HFF-Myc (cell line): ENCODE data around the gene COX5A.

Source experiments
- DNase-seq: peaks from one replicate; pipeline ENCODE4 v3.0.0-alpha.2; 2011; ENCODE audit warnings: low read depth; ENCODE audit errors: extremely low read depth
- H3K4me3 ChIP-seq: replicated peaks from 2 replicates; pipeline ENCODE4 v1.5.1; 2011; ENCODE audit warnings: low read depth, mild to moderate bottlenecking, control low read depth, low read length
- TF ChIP-seq, protein P1 (sequence below): IDR thresholded peaks from 2 replicates; pipeline ENCODE4 v1.5.1; 2012; ENCODE audit warnings: mild to moderate bottlenecking, low read depth, low read length, control low read depth; ENCODE audit errors: missing control alignments

COX5A gene

DNA sequence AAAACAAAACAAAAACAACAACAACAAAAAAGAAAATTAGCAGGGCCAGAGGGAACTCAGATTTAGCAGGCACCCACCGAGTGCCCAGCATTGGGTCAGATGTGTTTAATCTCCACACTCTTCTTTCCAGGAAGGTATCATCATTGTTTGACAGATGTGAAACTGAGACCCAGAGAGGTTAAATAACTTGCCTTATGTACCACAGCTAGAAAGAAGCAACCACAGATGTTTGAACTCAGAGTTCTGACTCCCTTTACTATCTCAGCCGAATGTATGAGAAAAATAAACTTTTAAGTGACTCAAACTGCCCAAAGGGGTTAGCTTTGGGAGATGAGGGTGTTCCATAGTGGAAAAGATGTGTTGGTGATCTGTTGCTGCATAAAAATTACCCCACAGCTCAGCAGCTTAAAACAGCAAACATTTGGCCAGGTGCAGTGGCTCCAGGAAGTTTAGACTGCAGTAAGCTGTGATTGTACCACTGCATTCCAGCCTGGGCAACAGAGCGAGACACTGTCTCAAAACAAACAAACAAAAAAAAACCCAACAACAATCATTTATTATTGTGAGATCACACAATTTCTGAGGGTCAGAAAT, 23.2 kb upstream of the COX5A start:
- TF ChIP-seq, protein P1, sequence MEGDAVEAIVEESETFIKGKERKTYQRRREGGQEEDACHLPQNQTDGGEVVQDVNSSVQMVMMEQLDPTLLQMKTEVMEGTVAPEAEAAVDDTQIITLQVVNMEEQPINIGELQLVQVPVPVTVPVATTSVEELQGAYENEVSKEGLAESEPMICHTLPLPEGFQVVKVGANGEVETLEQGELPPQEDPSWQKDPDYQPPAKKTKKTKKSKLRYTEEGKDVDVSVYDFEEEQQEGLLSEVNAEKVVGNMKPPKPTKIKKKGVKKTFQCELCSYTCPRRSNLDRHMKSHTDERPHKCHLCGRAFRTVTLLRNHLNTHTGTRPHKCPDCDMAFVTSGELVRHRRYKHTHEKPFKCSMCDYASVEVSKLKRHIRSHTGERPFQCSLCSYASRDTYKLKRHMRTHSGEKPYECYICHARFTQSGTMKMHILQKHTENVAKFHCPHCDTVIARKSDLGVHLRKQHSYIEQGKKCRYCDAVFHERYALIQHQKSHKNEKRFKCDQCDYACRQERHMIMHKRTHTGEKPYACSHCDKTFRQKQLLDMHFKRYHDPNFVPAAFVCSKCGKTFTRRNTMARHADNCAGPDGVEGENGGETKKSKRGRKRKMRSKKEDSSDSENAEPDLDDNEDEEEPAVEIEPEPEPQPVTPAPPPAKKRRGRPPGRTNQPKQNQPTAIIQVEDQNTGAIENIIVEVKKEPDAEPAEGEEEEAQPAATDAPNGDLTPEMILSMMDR: no peak
- no peak for DNase-seq

DNA sequence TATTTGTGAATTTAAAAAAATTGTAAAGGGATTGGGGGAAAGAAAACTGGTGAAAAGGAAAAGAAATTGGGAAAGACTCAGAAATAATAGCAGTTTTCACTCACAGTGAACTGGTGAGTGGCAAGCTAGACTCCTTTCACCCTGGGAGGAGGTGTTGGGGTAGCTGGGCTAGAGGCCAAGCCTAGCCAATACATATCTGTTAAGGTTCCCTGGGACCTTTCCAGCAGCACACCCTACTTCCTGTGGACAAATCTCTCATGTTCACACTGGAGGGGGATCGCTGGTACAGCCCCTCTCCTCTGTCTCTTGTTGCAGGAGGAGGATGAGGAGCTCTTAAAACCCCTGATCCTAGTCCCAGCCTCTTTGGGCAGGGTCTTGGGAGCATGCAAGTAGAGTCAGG, 22.4 kb upstream of the COX5A start:
- DNase-seq: no peak
- TF ChIP-seq, protein P1: no peak
- H3K4me3 ChIP-seq: no peak overlapping the region

More for the DNA sequence above, 23.2 kb upstream of the COX5A start:
- no peak overlapping the region for H3K4me3 ChIP-seq

DNA sequence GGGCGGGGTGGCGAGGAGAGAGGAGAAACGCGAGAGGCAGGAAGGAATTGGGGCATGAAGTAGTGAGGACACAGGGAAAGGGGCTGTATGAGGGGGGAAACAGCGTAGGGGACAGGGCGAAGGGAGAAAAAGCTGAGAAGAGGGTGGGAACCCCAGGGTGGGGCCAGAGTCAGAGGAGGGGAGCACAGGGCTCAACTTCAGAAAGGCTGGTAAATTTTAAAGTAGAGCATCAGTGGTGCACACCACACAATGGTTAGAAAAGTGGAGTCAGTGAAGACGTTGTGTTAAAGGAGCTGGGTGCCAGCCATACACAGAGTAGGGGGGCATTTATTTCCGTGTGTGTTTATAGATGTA, 21.7 kb upstream of the COX5A start:
- TF ChIP-seq, protein P1: no peak
- no peak overlapping the region for H3K4me3 ChIP-seq
- DNase-seq: no peak

GRCh38 chr15:74958908-74959585, 21.2 kb upstream of the COX5A start:
- H3K4me3 ChIP-seq: peak overlapping the region; percentile 59

GRCh38 chr15:74958320-74958907, 20.5 kb upstream of the COX5A start:
- TF ChIP-seq, protein P1: no peak
- H3K4me3 ChIP-seq: peak overlapping the region; percentile 59
- DNase-seq: no peak

More at GRCh38 chr15:74958908-74959585, 21.2 kb upstream of the COX5A start:
- no peak for DNase-seq
- TF ChIP-seq, protein P1: no peak

GRCh38 chr15:74957476-74958035, 19.7 kb upstream of the COX5A start:
- peak overlapping the region; percentile 59 for H3K4me3 ChIP-seq
- TF ChIP-seq, protein P1: no peak
- no peak for DNase-seq
